ENCODE results near the gene PRDX2. TPM values are rescaled to one million over a fixed set of nuclear protein-coding genes. Genes with fewer than 3 reads are reported as not detected.

PRDX2 gene
- total RNA-seq, 1 experiment from 2014 or later = 271 TPM

DNA sequence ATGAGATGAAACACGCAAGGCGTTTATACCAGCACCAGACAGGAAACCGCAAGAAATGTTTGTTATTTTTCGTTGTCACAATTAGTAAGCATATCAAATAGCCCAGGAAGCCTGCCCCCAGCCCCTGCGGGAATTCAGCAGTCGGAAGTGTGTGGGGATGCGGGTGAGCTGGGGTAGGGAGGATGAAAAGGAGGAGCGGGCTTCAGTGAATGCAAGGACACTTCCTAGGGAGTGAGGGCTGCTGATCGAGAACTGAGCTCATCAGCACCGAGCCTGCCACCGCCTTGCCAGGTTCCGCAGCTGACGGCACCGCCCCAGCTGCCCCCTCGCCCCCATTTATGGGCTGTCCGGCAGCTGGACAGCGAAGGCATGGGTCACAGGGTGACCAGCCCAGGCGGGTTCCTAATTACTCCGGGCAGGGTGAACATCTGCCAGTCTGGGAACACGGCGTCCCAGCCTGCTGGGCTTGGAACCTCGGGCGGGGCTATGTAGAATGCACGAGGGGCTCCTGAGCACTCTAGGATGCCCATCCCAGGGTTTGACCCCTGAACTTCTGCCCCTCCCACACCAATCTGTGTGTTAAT is 51.6 kb downstream of the PRDX2 start:
- intact Hi-C loops (cut with micrococcal nuclease; ENCODE audit: unreplicated experiment) = no loop called here
- ChIA-PET CTCF (interaction anchor here (0.6 kb wide), 2 partner anchors 15 to 123 kb away, joined by 3 to 7 read pairs; no protein-coding TSS in a partner anchor), POLR2A (ENCODE audit: unreplicated experiment) (no interaction called here)
- BruUV-seq (replicated peaks) = no TSS peak
- Histone ChIP-seq H3K4me1 (replicated peaks; ENCODE audit: insufficient read depth) (peaks cover 6% of the 10 kb centered on the region), H3K27ac (no peak overlapping the region), H3K79me2 (ENCODE audit: low read depth) (no peaks in the 10 kb centered on the region), H3K36me3 (ENCODE audit: low read depth) (peaks cover 17% of the 10 kb centered on the region), H3K9me3 (ENCODE audit: insufficient read depth, low read depth) (no peaks in the 10 kb centered on the region), H4K20me1 (ENCODE audit: insufficient read depth) (peaks cover 4% of the 10 kb centered on the region; the same call in 1 of the 2 replicates), H2AFZ (no peak overlapping the region), H3K4me2 (no peak overlapping the region), H3K4me3 (no peak overlapping the region), H3K27me3 (ENCODE audit: insufficient read depth, low read depth) (peaks cover 18% of the 10 kb centered on the region), H3K9me2 (ENCODE audit: insufficient read depth) (no peaks in the 10 kb centered on the region), H3F3A (ENCODE audit: insufficient read depth, low read depth) (peaks cover 18% of the 10 kb centered on the region)
- no peak for TF ChIP-seq EZH2 (IDR thresholded peaks at IDR 0.05; ENCODE audit: low read depth)
- TF ChIP-seq, protein P1, sequence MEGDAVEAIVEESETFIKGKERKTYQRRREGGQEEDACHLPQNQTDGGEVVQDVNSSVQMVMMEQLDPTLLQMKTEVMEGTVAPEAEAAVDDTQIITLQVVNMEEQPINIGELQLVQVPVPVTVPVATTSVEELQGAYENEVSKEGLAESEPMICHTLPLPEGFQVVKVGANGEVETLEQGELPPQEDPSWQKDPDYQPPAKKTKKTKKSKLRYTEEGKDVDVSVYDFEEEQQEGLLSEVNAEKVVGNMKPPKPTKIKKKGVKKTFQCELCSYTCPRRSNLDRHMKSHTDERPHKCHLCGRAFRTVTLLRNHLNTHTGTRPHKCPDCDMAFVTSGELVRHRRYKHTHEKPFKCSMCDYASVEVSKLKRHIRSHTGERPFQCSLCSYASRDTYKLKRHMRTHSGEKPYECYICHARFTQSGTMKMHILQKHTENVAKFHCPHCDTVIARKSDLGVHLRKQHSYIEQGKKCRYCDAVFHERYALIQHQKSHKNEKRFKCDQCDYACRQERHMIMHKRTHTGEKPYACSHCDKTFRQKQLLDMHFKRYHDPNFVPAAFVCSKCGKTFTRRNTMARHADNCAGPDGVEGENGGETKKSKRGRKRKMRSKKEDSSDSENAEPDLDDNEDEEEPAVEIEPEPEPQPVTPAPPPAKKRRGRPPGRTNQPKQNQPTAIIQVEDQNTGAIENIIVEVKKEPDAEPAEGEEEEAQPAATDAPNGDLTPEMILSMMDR (conservative IDR thresholded peaks at IDR 0.05) = no peak
- no peak for DNase-seq

- CTCF ChIA-PET = no interaction called here
- H3K4me3 ChIP-seq = no peak overlapping the region
- no peaks in the 10 kb centered on the region for H3K9me2 ChIP-seq (ENCODE audit: insufficient read depth)
- no peak for DNase-seq
- peaks cover 18% of the 10 kb centered on the region for H3K27me3 ChIP-seq (ENCODE audit: insufficient read depth, low read depth)
- POLR2A ChIA-PET (ENCODE audit: unreplicated experiment) = no interaction called here
- no TSS peak for BruUV-seq (replicated peaks)
- peaks cover 4% of the 10 kb centered on the region; the same call in 1 of the 2 replicates for H4K20me1 ChIP-seq (ENCODE audit: insufficient read depth)
- H3K4me1 ChIP-seq (replicated peaks; ENCODE audit: insufficient read depth) = peaks cover 15% of the 10 kb centered on the region
- no peak overlapping the region for H3K27ac ChIP-seq
- H2AFZ ChIP-seq = no peak overlapping the region
- intact Hi-C loops (cut with micrococcal nuclease; ENCODE audit: unreplicated experiment) = no loop called here
- H3K9me3 ChIP-seq (ENCODE audit: insufficient read depth, low read depth) = no peaks in the 10 kb centered on the region
- no peak for TF ChIP-seq EZH2 (IDR thresholded peaks at IDR 0.05; ENCODE audit: low read depth)
- TF ChIP-seq, protein P1 (conservative IDR thresholded peaks at IDR 0.05) = no peak
- H3K36me3 ChIP-seq (ENCODE audit: low read depth) = peaks cover 17% of the 10 kb centered on the region
- H3F3A ChIP-seq (ENCODE audit: insufficient read depth, low read depth) = peaks cover 29% of the 10 kb centered on the region
- no peaks in the 10 kb centered on the region for H3K79me2 ChIP-seq (ENCODE audit: low read depth)
- no peak overlapping the region for H3K4me2 ChIP-seq
Observed at GRCh38 chr19:12748489-12748888, 53.1 kb downstream of the PRDX2 start.

Small RNAs within 50 kb of the gene (microRNA-seq; reads per million reads assigned to microRNA genes)
- not detected for gene MIR5684 (ENCODE audit: borderline number of aligned reads, borderline replicate concordance)

Other genes with a start within 250 kb of the PRDX2 start
- gene ZNF490, start 191.0 kb downstream of the PRDX2 start, total RNA-seq (2021) = 7.5 and 8.9 TPM in 2 replicates
- 22.4 and 27.7 TPM in 2 replicates for gene ZNF791, start 190.9 kb downstream of the PRDX2 start, total RNA-seq (2021)
- 41.5 and 48.2 TPM in 2 replicates for gene MAN2B1, start 135.1 kb downstream of the PRDX2 start, total RNA-seq (2021)
- gene WDR83, start 135.0 kb downstream of the PRDX2 start, total RNA-seq (2021) = 12.9 and 21.2 TPM in 2 replicates
- 106 and 121 TPM in 2 replicates for gene DHPS, start 119.9 kb downstream of the PRDX2 start, total RNA-seq (2021)
- gene GNG14, start 113.8 kb downstream of the PRDX2 start, total RNA-seq (2021) = not detected in 2 replicates
- 21.0 and 21.9 TPM in 2 replicates for gene FBXW9, start 105.2 kb downstream of the PRDX2 start, total RNA-seq (2021)
- gene TNPO2, start 77.9 kb downstream of the PRDX2 start, total RNA-seq (2021) = 67.4 and 77.5 TPM in 2 replicates
- gene TRIR, start 67.1 kb downstream of the PRDX2 start, total RNA-seq (2021) = 173 and 194 TPM in 2 replicates
- gene GET3, start 64.3 kb downstream of the PRDX2 start, total RNA-seq (2021) = 72.8 and 81.9 TPM in 2 replicates
- gene BEST2, start 50.0 kb downstream of the PRDX2 start, total RNA-seq (2021) = not detected in 2 replicates
- gene HOOK2, start 26.2 kb downstream of the PRDX2 start, total RNA-seq (2021) = 109 and 127 TPM in 2 replicates
- gene JUNB, start 10.3 kb downstream of the PRDX2 start, total RNA-seq (2021) = 70.7 and 87.0 TPM in 2 replicates
- gene THSD8, start 269 bp upstream of the PRDX2 start, total RNA-seq (2021) = 28.8 and 30.0 TPM in 2 replicates
- gene RNASEH2A, start 4.8 kb upstream of the PRDX2 start, total RNA-seq (2021) = 38.6 and 60.4 TPM in 2 replicates
- 0.78 and 1.0 TPM in 2 replicates for gene RTBDN, start 32.8 kb upstream of the PRDX2 start, total RNA-seq (2021)
- gene MAST1, start 36.7 kb upstream of the PRDX2 start, total RNA-seq (2021) = 11.4 and 11.9 TPM in 2 replicates
- 68.4 and 81.0 TPM in 2 replicates for gene DNASE2, start 79.6 kb upstream of the PRDX2 start, total RNA-seq (2021)
- gene KLF1, start 85.4 kb upstream of the PRDX2 start, total RNA-seq (2021) = 0.22 and 0.25 TPM in 2 replicates
- 23.2 and 27.8 TPM in 2 replicates for gene GCDH, start 89.4 kb upstream of the PRDX2 start, total RNA-seq (2021)
- 2.1 and 2.6 TPM in 2 replicates for gene SYCE2, start 117.5 kb upstream of the PRDX2 start, total RNA-seq (2021)
- gene FARSA, start 131.9 kb upstream of the PRDX2 start, total RNA-seq (2021) = 53.7 and 76.5 TPM in 2 replicates
- gene CALR, start 136.8 kb upstream of the PRDX2 start, total RNA-seq (2021) = 606 and 727 TPM in 2 replicates
- gene RAD23A, start 144.1 kb upstream of the PRDX2 start, total RNA-seq (2021) = 186 and 187 TPM in 2 replicates
- 29.1 and 32.5 TPM in 2 replicates for gene GADD45GIP1, start 155.4 kb upstream of the PRDX2 start, total RNA-seq (2021)
- gene DAND5, start 167.8 kb upstream of the PRDX2 start, total RNA-seq (2021) = 0.20 and 0.28 TPM in 2 replicates
- gene NFIX, start 193.7 kb upstream of the PRDX2 start, total RNA-seq (2021) = 19.7 and 24.2 TPM in 2 replicates